ENCODE data around the gene GPATCH4.
"Not testable (repeated sequence)": the region's sequence is repeated elsewhere in the genome, so short reads cannot be mapped to it uniquely, and the experiment has no call there.

The GPATCH4 gene

DNA sequence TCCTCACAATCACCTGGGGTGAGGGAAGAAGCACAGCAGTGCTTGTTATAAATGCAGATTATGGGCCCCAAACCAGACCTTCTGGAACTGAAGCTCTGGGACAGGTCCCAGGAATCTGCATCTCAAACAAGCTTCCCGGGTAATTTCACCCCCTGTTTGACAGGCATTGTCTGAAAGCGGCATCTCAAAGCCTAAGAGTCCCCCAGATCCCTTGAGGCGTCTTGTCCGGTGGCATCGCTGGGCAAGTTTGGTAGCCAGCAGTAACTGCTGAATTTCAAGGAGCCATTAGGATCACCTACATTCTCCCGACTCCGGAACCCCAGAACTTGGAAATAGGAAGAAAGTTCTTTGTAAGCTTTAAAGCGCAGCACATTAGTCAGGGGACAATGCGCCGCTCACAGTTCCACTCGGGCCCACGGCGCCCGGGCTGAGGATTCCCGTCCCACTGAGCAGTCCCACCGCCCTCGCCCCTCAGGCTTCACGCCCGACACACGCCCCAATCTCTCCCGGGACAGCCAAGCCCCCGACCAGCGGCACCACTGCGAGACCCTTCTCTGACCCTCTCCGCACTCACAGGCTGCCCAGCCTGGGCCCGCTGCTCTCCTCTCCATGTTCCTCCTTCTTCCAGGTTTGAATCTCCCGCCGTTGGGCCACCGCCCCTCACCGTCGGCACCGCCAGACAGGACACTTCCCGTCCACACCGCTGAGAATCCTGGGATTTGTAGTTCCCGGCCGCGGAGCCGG, 29.2 kb downstream of the GPATCH4 start, which contains the start of gene IQGAP3:
Gene IQGAP3 (minus strand): TSS at position 647 of the 744 bp plus-strand sequence. CDS start 36 bp downstream, at position 611.
- DNase-seq, result peak; percentile 85

DNA sequence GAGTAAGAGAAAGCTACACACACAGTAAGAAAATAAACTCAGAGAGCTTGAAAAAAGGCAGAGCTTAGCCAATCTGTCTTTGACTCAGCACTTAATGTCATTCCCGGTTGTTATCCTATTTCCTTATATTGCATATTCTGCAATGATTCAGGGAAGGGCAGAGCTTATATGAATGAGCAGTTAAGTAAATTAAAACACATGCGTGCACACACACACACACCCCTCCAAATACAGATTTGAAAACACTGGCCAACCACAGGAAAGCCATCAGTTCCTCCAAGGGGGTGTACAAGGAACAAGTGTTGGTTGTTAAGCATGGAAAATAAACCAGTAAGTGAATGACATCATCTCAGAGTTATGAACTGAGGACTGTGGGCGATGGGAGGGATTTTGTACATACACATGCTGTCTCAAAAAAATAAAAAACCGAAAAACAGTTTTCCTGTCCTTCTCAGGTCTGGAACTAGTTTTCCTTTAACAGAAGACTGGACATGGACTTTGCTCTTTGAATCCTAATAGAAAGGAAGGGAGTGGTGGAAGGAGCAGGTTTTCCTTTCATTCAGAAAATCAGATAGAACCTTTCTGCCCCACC, 29.9 kb downstream of the GPATCH4 start:
- DNase-seq, result no peak

DNA sequence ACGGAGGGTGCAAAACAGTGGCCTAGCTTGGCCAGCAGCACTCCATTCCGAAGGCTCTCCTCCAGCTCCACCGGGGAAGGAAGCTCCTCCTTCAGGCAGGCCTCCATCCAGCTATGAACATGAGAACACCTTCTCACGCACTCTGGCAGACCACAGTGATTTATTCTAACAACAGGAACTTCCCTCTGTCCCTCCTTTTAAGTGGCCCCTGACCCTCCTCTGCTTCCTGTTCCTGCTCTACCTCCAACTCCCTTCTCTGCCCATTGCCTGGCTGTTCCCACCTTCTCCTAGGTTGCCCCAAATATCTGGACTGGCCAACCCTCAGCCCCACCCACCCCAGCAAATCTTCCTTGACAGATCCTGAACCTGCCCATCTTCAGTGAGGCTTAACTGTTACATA, 34.8 kb downstream of the GPATCH4 start:
- no peak for DNase-seq

- DNase-seq, result no peak
Observed at GRCh38 chr1:156565519-156565918, 35.8 kb downstream of the GPATCH4 start.

DNA sequence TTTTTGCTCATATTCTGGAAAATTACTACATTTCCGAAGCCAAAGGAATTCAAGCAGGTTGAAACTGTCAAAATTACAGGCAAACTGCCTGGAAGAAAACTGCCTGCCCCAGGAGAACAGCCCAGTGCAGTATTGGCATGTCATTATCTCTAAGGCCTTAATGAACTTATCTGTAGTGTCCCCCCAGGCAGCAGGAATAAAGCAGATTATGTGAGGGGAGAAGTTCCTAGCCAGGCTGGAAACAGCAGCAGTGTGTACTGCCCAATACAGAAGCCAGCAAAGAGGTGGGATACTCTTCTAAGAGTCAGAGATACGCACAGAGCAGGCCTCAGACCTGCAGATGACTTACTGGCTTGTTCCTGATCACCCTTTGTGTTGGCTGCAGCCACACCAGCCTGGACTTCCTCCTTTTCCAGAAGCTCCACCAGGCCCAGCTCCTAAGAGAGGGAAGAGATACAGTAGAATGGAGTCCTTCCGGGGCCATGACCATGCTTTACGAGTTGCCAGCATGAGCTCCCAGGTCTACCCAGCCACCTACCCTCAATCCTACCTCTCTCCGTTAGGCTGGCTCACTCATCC, 40.6 kb downstream of the GPATCH4 start:
- no peak for DNase-seq

DNA sequence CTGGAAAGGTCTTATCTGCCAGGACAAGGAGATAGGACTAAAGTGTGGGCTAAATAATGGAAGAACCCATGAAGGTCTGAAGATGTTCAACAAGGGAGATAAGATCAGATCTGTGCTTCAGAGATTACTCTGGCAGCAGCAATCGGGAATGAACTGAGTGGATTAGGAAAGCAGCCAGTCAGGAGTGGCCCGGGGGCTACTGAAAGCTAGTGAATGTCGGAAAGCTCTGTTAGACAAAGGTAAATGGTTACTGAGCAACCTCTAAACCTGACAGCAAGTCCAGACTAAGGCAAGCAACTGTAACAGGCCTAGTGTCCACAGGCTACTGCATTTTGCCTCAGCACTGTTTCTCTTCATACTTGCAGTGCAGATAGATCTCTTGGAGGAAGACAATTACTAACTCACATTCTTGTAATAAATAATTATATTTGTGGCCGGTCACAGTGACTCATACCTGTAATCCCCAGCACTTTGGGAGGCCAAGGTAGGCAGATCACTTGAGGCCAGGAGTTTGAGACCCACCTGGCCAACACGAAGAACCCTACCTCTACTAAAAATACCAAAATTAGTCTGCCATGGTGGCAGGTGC, 41.4 kb downstream of the GPATCH4 start:
- no peak for DNase-seq

DNA sequence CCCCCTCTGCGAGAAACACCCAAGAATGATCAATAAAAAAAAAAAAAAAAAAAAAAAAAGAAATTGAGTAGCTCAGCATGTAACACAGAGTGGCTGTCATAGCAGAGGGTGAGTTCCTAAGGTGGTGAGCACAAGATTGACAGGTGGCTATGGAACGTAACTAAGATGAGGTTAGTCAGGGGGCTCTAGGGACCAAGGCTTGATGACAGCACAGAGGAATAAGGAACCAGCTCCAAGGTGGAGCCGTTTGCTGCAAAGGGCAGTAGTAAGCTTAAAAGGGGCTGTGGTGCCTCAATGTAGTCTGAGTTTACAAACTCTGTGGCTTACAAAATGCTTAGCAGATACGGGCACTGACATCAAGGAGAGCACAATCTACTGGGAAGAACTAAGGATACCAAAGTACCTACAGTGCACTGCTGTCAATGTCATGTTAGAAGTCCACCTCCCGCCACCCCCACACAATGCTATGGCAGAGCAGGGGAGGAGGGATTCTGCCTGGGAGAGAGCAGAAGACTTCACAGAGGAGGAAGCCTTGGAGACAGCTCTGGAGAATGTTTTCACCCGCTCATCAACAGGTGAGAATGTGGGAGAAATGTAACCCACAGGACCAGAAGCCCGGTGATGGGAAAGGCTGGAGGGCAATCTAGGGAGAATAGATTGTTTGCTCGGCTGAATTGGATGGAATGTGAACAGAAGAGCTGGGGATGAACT, 42.0 kb downstream of the GPATCH4 start:
- no peak for DNase-seq

DNA sequence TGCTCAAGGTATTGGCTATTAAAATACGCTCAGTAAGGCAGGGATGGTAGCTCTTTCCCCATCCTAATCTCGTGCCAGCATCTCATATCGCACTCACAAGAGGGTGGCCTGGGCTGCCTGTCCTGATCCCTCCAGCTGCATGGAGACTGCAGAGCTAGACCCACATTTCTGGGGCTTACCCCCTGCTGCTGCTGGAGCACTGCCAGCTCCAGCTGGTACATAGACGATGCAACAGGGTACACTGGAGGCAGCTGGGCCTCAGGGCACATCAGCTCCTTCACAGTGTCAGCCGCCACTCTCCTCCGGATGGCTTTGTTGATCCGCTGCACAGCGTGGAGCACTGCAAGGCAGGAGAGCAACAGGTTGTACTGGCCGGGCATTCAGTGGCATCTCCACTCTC, 44.9 kb downstream of the GPATCH4 start:
- DNase-seq, result no peak

GRCh38 chr1:156555715-156556114, 45.6 kb downstream of the GPATCH4 start:
- DNase-seq, result no peak

DNA sequence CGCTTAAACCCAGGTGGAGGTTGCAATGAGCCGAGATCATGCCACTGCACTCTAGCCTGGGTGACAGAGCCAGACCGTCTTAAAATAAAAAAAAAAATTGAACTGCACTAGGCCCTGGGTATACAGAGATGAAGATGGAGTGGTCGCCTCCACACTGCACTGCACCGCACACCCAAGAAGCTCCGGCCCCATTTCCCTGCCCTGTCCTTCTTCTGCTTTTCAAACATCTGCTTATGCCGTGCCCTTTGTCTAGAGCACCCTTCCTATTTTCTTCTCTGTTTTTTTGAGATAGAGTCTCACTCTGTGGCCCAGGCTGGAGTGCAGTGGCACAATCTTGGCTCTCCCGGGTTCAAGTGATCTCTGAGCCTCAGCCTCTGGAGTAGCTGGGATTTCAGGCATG, 46.3 kb downstream of the GPATCH4 start:
- DNase-seq, result no peak

DNA sequence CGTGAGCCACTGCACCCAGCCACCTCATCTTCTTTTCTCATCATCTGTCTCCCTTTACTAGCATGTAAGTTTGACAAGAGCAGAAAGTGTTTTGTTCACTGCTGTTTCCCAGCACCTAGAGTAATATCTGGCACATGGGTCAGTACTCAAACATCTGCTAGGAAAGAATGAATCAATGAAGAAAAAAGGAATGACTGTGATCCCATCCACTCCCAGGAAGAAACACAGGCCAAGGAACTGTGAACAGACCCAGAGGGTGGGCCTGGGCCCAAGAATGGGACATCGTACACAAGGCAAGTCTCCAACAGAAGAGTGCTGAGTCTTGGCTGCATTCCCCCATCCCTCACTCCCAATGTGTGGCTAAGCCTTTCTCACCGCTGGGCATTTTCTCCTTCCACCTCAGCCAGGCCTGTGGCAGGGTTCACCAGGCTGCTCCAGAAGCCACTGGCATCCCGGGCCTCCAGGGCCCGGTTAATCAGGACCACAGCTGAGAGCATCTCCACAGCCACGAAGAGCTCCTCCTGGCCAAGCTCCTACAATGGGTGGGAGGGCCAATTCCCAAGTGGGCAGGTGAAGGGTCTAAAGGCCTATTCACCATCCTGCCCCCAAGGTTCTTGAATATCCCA, 47.3 kb downstream of the GPATCH4 start:
- DNase-seq, result no peak

DNA sequence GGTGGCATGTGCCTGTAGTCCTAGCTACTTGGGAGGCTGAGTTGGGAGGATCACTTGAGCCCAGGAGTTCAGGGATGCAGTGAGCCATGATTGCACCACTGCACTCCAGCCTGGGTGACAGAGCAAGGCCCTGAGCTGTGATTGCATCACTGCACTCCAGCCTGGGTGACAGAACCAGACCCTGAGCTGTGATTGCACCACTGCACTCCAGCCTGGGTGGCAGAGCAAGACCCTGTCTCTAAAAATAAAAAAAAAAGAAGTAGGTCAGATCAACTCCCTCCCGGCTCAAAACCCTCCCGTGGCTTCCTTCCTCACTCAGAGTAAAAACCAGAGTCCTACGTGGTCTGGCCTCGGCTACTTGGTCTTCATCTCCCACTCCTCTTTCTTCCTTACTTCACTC, 48.3 kb downstream of the GPATCH4 start:
- not testable (repeated sequence) for DNase-seq

GRCh38 chr1:156552518-156552917, 48.8 kb downstream of the GPATCH4 start:
- no peak for DNase-seq

- no peak for DNase-seq
Observed at GRCh38 chr1:156551869-156552268, 49.4 kb downstream of the GPATCH4 start.

GRCh38 chr1:156551066-156551643, 50.1 kb downstream of the GPATCH4 start:
- no peak for DNase-seq

GRCh38 chr1:156550346-156550745, 50.9 kb downstream of the GPATCH4 start:
- DNase-seq, result no peak

DNA sequence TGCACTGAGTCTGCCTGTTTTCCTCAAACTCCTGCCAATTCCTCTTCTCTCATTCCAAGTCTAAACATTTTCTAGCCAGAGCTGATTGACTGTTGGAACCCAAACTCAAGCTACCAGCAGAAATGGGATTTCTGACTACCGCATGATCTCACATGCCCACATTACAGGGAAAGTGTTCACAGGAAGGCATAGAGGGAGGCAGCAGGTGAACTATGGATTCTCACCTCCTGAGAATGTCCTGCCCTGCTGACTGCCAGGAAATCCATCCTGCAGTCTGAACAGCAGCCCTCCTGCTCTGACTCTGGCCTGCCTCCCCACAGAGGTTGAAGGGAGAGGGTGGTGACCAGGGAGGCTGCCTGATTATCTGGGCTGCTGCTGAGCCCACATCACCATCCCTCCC, 51.4 kb downstream of the GPATCH4 start:
- no peak for DNase-seq

GRCh38 chr1:156549390-156549789, 51.9 kb downstream of the GPATCH4 start:
- DNase-seq, result no peak

DNA sequence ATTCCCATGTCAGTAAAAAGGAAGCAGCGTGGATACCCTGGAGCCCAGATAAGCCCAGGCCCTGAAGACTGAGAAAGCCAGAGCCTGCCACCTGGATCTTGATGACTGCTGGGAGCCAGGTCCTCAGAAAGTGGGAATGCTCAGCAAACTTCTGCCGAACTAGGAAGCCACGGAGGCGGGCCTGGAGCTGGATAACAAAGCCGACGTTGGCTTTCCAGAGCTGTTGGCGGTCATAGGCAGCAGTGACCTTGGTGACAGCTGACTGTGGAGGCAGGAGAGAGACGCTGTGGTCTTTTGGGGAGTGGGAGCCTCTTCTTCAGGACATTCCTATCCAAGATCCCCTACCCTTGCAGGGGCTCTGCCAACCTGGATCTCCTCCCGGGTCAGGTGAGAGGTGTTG, 53.3 kb downstream of the GPATCH4 start:
- no peak for DNase-seq

GRCh38 chr1:156547434-156547833, 53.8 kb downstream of the GPATCH4 start:
- no peak for DNase-seq

- no peak for DNase-seq
Observed at GRCh38 chr1:156546267-156546666, 55.0 kb downstream of the GPATCH4 start.

DNA sequence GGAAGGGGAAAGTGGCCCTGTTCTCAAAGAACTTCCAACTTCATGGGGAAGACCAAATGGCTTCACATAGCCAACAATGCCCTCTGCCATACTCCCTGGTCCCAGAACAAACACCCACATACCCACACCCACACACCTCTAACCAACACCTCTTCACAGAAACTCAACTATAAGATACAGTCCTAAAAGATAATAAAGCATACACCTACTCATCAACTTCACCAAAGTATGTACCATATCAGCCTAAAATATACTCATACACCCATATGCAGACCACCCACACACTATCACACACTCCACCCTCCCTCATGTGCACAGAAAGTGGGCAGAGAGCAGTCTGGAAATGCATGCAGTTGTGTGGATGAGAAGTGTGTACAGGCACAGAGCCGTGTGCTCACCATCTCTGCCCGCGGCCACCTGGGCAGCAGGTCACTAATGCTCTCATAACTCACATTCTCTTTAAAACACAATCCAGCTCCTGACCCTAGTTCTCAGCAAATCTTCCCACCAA, 56.6 kb downstream of the GPATCH4 start:
- DNase-seq, result no peak

Measured in SHP77 treated with DMSO at 0.1 percent for 48 hours (cell line).